Activated CD8-positive, alpha-beta memory T cell treated with anti-CD3 and anti-CD28 coated beads for 4 hours (primary cell): Measurements from ENCODE around the gene HOXA11.

ENCODE experiments used
- DNase-seq, 2 donors: peaks; one replicate each; pipeline ENCODE4 v3.0.0-alpha.2; 2020; ENCODE audit warnings: low read depth in 2 of 2

Gene HOXA11

GRCh38 chr7:27185013-27185853 lies at the start of gene HOXA11:
Gene HOXA11 (minus strand): TSS chr7:27185232. CDS start chr7:27185144, 88 bp downstream.
- DNase-seq, result no peak

GRCh38 chr7:27229448-27229847 lies 44.4 kb upstream of the HOXA11 start:
- DNase-seq, result no peak

GRCh38 chr7:27224983-27225934 lies 40.2 kb upstream of the HOXA11 start:
- no peak for DNase-seq

GRCh38 chr7:27223941-27224575 lies 39.0 kb upstream of the HOXA11 start:
- no peak for DNase-seq

- DNase-seq, result no peak
These were observed 36.3 kb upstream of the HOXA11 start for GRCh38 chr7:27221201-27221797.

- no peak for DNase-seq
These were observed 35.5 kb upstream of the HOXA11 start for GRCh38 chr7:27220440-27220955.

GRCh38 chr7:27219821-27220220 lies 34.8 kb upstream of the HOXA11 start:
- no peak for DNase-seq

GRCh38 chr7:27217951-27218350 lies 32.9 kb upstream of the HOXA11 start:
- DNase-seq, result no peak

- no peak for DNase-seq
These were observed 30.3 kb upstream of the HOXA11 start for GRCh38 chr7:27215356-27215755.

GRCh38 chr7:27214239-27214950 lies 29.4 kb upstream of the HOXA11 start:
- no peak for DNase-seq

GRCh38 chr7:27213433-27214238 lies 28.6 kb upstream of the HOXA11 start:
- no peak for DNase-seq

GRCh38 chr7:27212497-27213432 lies 27.7 kb upstream of the HOXA11 start:
- no peak for DNase-seq

- DNase-seq, result no peak
These were observed 26.8 kb upstream of the HOXA11 start for GRCh38 chr7:27211764-27212204.

- no peak for DNase-seq
These were observed 26.0 kb upstream of the HOXA11 start for GRCh38 chr7:27211084-27211446.

- DNase-seq, result no peak
These were observed 25.5 kb upstream of the HOXA11 start for GRCh38 chr7:27210441-27211083.

- DNase-seq, result no peak
These were observed 25.0 kb upstream of the HOXA11 start for GRCh38 chr7:27209933-27210440.

- no peak for DNase-seq
These were observed 24.0 kb upstream of the HOXA11 start for GRCh38 chr7:27208998-27209397.

GRCh38 chr7:27207348-27207985 lies 22.4 kb upstream of the HOXA11 start:
- DNase-seq, result no peak
